Measurements from ENCODE around the gene CEP112.
"Not testable (repeated sequence)": the region's sequence is repeated elsewhere in the genome, so short reads cannot be mapped to it uniquely, and the experiment has no call there.

The CEP112 gene

GRCh38 chr17:65865715-65866425 is 326.1 kb downstream of the CEP112 start:
- no peak for DNase-seq

- no peak for DNase-seq
Observed at GRCh38 chr17:65864394-65864793, 327.5 kb downstream of the CEP112 start.

GRCh38 chr17:65857718-65858117 is 334.2 kb downstream of the CEP112 start:
- DNase-seq, result no peak

DNA sequence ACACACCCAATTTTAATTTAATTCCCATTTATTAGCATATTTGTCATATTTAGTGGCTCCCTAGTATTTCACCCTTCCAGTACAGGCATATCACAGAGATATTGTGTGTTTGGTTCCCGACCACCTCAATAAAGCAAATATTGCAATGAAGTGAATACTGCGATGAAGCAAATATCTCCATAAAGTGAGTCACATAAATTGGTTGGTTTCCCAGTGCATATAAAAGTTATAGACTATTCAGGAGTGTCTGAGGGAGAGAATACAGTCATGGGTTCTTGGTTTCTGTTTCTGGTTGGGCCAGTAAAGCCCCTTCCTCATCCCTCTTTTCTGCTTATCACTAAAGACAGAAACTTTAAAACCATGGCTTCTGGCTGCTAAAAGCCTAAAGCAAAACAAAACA is 335.1 kb downstream of the CEP112 start:
- no peak for DNase-seq

DNA sequence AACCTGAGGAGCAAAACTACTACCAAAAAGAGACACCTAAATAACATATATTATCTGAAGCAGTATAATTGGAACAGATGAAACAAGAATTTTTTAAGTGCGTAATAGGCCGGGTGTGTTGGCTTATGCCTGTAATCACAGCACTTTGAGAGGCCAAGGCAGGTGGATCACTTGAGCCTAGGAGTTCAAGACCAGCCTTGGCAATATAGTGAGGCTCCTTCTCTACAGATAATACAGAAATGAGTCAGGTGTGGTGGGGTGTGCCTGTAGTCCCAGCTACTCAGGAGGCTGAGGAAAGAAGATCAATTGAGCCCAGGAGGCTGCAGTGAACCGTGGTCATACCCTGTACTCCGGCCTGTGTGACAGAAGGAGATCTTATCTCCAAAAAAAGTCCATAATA is 336.3 kb downstream of the CEP112 start:
- no peak for DNase-seq

DNA sequence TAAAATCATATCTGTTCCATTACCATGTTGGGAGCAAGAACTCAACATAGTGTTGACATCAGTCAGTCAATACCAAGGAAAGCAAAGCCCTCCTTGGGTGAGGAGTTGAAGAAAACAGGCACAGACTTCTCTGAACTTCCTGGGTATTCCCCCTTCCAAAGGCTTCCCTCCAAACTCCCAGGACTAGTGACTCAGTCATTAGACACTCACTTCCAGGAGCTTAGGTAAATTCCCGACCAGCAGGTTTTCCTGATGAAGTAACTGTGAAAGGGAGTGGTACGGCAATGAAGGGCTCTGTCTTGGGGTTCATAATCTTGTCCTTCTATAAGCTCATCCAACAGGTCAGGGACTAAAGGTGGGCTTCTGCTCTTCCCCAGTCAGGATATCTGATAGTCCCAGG is 336.7 kb downstream of the CEP112 start:
- DNase-seq, result no peak

DNA sequence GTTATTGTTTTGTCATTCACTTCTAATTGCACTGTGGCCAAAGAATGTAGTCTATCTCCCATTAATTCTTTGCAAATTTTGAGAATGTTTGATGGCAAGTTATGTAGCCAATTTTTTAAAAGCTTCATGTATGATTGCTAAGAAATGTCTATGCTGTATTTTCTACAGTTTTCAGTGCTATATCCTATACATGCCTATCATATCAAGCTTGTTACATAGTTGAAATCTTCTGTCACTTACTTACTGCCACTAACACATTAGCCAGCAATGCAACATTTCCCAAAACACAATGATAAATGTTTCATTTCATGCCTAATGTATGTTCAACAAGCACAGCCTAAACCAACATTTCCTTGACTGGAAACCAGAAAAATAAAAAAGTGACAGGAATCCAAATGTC is 338.1 kb downstream of the CEP112 start:
- DNase-seq, result no peak

GRCh38 chr17:65852911-65853310 is 339.0 kb downstream of the CEP112 start:
- no peak for DNase-seq

DNA sequence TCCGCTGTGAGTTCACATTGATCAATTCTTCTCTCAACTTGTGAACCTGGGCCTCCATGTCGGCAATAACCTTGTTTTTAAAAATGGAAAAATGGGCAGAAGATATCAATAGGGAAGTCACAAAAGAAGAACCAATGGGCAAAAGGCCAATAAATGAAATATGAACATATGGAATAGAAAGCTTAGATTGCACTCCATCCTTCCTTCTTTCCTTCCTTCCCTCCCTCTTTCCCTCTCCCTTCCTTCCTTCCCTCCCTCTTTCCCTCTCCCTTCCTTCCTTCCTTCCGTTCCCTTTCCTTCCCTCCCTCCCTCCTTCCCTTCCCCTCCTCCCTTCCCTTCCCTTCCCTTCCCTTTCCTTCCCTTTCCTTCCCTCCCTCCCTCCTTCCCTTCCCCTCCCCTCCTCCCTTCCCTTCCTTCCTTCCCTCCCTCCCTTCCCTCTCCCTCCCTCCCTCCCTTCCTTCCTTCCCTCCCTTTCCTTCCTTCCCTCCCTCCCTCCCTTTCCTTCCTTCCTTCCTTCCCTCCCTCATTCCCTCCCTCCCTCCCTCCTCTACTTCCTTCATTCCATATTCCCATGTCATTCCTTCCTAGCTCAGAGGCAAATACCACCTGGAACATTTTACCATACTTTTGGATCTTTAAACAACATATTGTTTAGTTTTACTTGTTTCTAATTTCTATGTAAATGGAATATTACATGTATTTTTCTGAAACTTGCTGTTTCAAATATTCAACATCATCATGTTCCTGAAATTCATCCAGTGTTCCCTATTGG is 339.8 kb downstream of the CEP112 start:
- DNase-seq, result no peak

DNA sequence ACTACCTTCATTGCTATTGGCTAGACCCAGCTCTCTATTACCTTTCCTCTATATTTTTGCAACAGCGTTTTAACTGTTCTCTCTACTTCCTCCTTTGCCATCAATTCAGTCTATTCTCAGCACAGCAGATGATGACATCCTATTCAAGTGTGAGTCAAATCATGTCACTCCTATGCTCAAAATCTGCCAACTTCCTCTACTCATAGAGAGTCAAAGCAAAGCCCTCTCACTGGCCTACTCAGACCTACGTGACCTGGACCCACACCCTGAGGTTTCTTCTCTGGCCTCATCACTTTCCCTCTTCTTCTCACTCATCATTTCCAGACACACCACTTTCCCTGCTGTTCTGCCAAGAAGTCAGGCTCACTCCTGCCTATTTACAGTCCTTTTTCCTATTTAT is 341.4 kb downstream of the CEP112 start:
- no peak for DNase-seq

GRCh38 chr17:65848751-65849150 is 343.2 kb downstream of the CEP112 start:
- DNase-seq, result no peak

GRCh38 chr17:65841089-65841488 is 350.8 kb downstream of the CEP112 start:
- DNase-seq, result no peak

DNA sequence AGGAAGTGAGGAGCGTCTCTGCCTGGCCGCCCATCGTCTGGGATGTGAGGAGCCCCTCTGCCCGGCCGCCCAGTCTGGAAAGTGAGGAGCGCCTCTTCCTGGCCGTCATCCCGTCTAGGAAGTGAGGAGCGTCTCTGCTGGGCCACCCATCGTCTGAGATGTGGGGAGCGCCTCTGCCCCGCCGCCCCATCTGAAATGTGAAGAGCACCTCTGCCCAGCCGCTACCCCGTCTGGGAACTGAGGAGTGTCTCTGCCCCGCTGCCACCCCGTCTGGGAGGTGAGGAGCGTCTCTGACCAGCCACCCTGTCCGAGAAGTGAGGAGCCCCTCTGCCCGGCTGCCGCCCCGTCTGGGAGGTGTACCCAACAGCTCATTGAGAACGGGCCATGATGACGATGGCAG is 354.7 kb downstream of the CEP112 start:
- DNase-seq, result not testable (repeated sequence)

DNA sequence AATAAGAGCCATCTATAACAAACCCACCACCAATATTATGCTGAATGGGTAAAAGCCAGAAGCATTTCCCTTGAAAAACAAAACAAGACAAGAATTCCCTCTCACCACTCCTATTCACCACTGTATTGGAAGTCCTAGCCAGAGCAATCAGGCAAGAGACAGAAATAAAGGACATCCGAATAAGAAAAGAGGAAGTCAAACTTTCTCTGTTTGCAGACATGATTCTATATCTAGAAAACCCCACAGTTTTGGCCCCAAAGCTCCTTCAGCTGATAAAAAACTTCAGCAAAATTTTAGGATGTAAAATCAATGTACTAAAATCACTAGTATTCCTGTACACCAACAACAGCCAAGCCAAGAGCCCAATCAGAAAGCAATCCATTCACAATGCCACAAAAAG is 358.7 kb downstream of the CEP112 start:
- no peak for DNase-seq

DNA sequence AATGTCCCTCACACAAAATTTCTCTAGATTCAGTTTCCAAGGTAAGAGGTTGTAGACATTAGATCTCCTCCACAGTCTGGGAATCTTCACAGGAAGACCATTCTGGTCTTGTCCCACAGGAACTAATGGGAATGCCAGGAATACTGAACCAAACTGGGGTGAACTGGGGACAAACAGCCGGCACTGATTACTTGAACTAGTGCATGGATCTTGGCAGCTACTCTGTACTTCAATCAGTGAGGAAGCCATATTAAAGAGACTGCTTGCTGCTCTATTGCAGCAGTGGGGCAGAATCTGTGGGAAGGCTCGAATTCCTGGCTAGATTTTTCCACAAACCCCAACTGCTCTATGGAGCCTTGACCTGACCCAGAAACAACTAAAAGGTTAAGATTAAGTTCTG is 361.6 kb downstream of the CEP112 start:
- no peak for DNase-seq

- DNase-seq, result not testable (repeated sequence)
Observed at GRCh38 chr17:65826577-65826976, 365.4 kb downstream of the CEP112 start.

DNA sequence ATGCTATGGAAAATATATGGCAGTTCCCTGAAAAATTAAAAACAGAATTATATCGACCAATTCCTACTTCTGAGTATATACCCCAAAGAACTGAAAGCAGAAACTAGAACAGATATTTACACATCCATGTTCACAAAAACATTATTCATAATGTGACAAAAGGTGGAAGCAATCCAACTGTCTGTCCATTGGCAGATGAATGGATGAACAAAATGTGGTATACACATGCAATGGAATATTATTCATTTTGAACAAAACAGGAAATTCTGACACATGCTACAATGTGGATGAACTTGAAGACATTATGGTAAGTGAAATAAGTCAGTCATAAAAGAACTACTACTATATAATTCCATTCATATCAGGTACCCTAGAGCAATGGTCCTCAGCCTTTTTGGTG is 367.0 kb downstream of the CEP112 start:
- no peak for DNase-seq

DNA sequence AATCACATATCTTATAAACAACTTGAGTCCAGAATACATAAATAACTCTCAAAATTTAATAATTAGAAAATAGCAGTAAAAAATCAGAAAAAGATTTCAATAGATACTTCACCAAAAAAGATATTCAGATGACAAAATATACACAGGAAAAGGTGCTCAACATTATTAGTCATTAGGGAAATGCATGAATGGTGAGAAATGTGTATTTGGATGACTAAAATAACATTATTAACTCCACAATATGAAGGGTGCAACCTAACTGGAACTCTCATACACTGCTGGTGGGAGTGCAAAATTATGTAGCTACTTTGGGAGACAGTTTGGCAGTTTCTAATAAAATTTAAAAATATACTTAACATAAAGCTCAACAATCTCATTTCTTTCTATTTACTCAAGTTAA is 368.2 kb downstream of the CEP112 start:
- no peak for DNase-seq

GRCh38 chr17:65820811-65821210 is 371.1 kb downstream of the CEP112 start:
- DNase-seq, result no peak

DNA sequence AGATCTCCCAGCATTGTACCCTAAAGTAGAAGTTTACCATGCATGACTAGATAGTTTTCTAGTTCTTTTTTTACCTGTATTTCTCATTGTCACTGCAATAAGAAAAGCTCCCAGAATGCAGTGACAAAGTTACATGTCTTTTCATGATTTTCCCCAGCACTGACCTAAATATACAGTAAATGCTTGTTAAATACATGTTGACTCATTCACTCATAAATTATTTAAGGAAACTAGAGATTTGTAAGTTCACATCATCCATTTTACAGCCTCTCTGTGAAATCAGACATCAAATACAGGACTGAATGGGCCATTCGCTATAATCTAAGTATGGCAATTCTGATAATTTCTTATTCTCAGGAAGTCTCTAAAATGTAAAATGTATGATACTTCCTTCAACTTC is 371.6 kb downstream of the CEP112 start:
- no peak for DNase-seq

- no peak for DNase-seq
Observed at GRCh38 chr17:65819810-65820209, 372.1 kb downstream of the CEP112 start.

- DNase-seq, result no peak
Observed at GRCh38 chr17:65817951-65818350, 374.0 kb downstream of the CEP112 start.

GRCh38 chr17:65814418-65814817 is 377.5 kb downstream of the CEP112 start:
- DNase-seq, result no peak

GRCh38 chr17:65813306-65813705 is 378.6 kb downstream of the CEP112 start:
- DNase-seq, result no peak

- no peak for DNase-seq
Observed at GRCh38 chr17:65811043-65811442, 380.9 kb downstream of the CEP112 start.

Measured in NK-92 treated with Interleukin-12 subunit alpha and Interleukin-12 subunit beta, amount 100 ng/mL, for 24 hours (cell line).